ENCODE data around the gene VIPR2.

The VIPR2 gene

GRCh38 chr7:159119026-159119741 is 25.5 kb downstream of the VIPR2 start:
- no peak for FAIRE-seq

GRCh38 chr7:159118623-159119022 is 26.0 kb downstream of the VIPR2 start:
- no peak for FAIRE-seq

GRCh38 chr7:159118197-159118595 is 26.5 kb downstream of the VIPR2 start:
- no peak for FAIRE-seq

GRCh38 chr7:159117366-159118196 is 27.1 kb downstream of the VIPR2 start:
- FAIRE-seq, result no peak

GRCh38 chr7:159116581-159117339 is 27.9 kb downstream of the VIPR2 start:
- FAIRE-seq, result no peak

- no peak for FAIRE-seq
Measured at GRCh38 chr7:159115601-159116501, 28.8 kb downstream of the VIPR2 start.

GRCh38 chr7:159114981-159115380 is 29.7 kb downstream of the VIPR2 start:
- FAIRE-seq, result no peak

- FAIRE-seq, result no peak
Measured at GRCh38 chr7:159114096-159114495, 30.6 kb downstream of the VIPR2 start.

GRCh38 chr7:159113056-159113455 is 31.6 kb downstream of the VIPR2 start:
- no peak for FAIRE-seq

- no peak for FAIRE-seq
Measured at GRCh38 chr7:159112136-159113011, 32.3 kb downstream of the VIPR2 start.

- FAIRE-seq, result no peak
Measured at GRCh38 chr7:159109653-159110035, 35.0 kb downstream of the VIPR2 start.

- no peak for FAIRE-seq
Measured at GRCh38 chr7:159108941-159109652, 35.6 kb downstream of the VIPR2 start.

GRCh38 chr7:159108491-159108890 is 36.2 kb downstream of the VIPR2 start:
- FAIRE-seq, result no peak

- FAIRE-seq, result no peak
Measured at GRCh38 chr7:159107161-159107892, 37.3 kb downstream of the VIPR2 start.

- FAIRE-seq, result no peak
Measured at GRCh38 chr7:159105832-159106811, 38.5 kb downstream of the VIPR2 start.

- no peak for FAIRE-seq
Measured at GRCh38 chr7:159105066-159105780, 39.4 kb downstream of the VIPR2 start.

- FAIRE-seq, result no peak
Measured at GRCh38 chr7:159104188-159104920, 40.3 kb downstream of the VIPR2 start.

Data from endometrium (tissue), 2 donors.